PFSK-1 (cell line): ENCODE measurements around the gene CAPN9.

Experiments used
- POLR2AphosphoS5 ChIP-seq: IDR thresholded peaks from 2 replicates; pipeline ENCODE4 v1.6.1; 2012; ENCODE audit warnings: low read depth, mild to moderate bottlenecking, control low read depth, low read length, moderate library complexity
- REST ChIP-seq, 2 experiments: IDR thresholded peaks; 2 replicates each; pipeline versions ENCODE4 v1.6.1 to v1.8.0; 2011 to 2012; ENCODE audit warnings: low read depth in 2 of 2, low read length in 2 of 2, control low read depth in 1 of 2, inconsistent platforms in 1 of 2, mild to moderate bottlenecking in 1 of 2, moderate library complexity in 1 of 2; ENCODE audit not compliant: insufficient read depth in 1 of 2
- SIN3A ChIP-seq: IDR thresholded peaks from 2 replicates; pipeline ENCODE4 v1.6.1; 2012; ENCODE audit warnings: mild to moderate bottlenecking, low read length, moderate library complexity, borderline replicate concordance; ENCODE audit not compliant: insufficient read depth
- TAF1 ChIP-seq: IDR thresholded peaks from 2 replicates; pipeline ENCODE4 v1.6.1; 2012; ENCODE audit warnings: low read length, control low read depth, borderline replicate concordance; ENCODE audit not compliant: insufficient read depth

- TF ChIP-seq SIN3A (no peak), TAF1 (no peak), POLR2AphosphoS5 (no peak), REST (IDR thresholded peaks at IDR 0.05; ENCODE audit: insufficient read depth in 1 of 2, low read depth in 2 of 2, low read length in 2 of 2) (no peak)
Observed at GRCh38 chr1:230824551-230824918, 77.3 kb downstream of the CAPN9 start.
